NB4 (cell line): ENCODE data around the gene MRNIP.
A peak's percentile ranks its signal among the peaks of the same experiment; 100 is the strongest.

Experiments
- DNase-seq: peaks from one replicate; pipeline ENCODE4 v3.0.0; 2010; ENCODE audit warnings: low read depth
- H3K4me3 ChIP-seq: one replicate; pipeline ENCODE4 v1.5.1; 2011; ENCODE audit warnings: mild to moderate bottlenecking, low read depth, low read length, moderate library complexity
- CTCF ChIP-seq: IDR thresholded peaks from one replicate; pipeline ENCODE4 v1.5.1; 2012; ENCODE audit warnings: low read depth, low read length
- MYC ChIP-seq: IDR thresholded peaks from 2 replicates; pipeline ENCODE4 v1.6.1; 2011; ENCODE audit warnings: low read depth, low read length
- POLR2A ChIP-seq: IDR thresholded peaks from 2 replicates; pipeline ENCODE4 v1.6.1; 2011; ENCODE audit warnings: mild to moderate bottlenecking; ENCODE audit not compliant: insufficient read length; ENCODE audit errors: extremely low read depth
- TF ChIP-seq, protein P1 (sequence below): IDR thresholded peaks from 2 replicates; pipeline ENCODE4 v1.6.1; 2011; ENCODE audit warnings: low read depth, low read length

MRNIP gene

GRCh38 chr5:179820127-179820482 lies 38.5 kb downstream of the MRNIP start:
- H3K4me3 ChIP-seq = no peak overlapping the region
- no peak for DNase-seq
- TF ChIP-seq, protein P1, sequence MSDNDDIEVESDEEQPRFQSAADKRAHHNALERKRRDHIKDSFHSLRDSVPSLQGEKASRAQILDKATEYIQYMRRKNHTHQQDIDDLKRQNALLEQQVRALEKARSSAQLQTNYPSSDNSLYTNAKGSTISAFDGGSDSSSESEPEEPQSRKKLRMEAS = no peak
- TF ChIP-seq CTCF (no peak), MYC (no peak), POLR2A (no peak)

- DNase-seq = peak; percentile 65
- TF ChIP-seq POLR2A = no peak
- TF ChIP-seq MYC = peak; percentile 71; the same call in 1 of the 2 replicates
- TF ChIP-seq, protein P1 = peak; percentile 95
- TF ChIP-seq CTCF = no peak
- no peak overlapping the region for H3K4me3 ChIP-seq
Observed at GRCh38 chr5:179819296-179820126, 39.1 kb downstream of the MRNIP start.

- DNase-seq = peak; percentile 86
- H3K4me3 ChIP-seq = no peak overlapping the region
- TF ChIP-seq MYC (no peak; the same call in 1 of the 2 replicates), POLR2A (no peak), CTCF (no peak)
- TF ChIP-seq, protein P1 = no peak
Observed at GRCh38 chr5:179818746-179819295, 39.8 kb downstream of the MRNIP start.

DNA sequence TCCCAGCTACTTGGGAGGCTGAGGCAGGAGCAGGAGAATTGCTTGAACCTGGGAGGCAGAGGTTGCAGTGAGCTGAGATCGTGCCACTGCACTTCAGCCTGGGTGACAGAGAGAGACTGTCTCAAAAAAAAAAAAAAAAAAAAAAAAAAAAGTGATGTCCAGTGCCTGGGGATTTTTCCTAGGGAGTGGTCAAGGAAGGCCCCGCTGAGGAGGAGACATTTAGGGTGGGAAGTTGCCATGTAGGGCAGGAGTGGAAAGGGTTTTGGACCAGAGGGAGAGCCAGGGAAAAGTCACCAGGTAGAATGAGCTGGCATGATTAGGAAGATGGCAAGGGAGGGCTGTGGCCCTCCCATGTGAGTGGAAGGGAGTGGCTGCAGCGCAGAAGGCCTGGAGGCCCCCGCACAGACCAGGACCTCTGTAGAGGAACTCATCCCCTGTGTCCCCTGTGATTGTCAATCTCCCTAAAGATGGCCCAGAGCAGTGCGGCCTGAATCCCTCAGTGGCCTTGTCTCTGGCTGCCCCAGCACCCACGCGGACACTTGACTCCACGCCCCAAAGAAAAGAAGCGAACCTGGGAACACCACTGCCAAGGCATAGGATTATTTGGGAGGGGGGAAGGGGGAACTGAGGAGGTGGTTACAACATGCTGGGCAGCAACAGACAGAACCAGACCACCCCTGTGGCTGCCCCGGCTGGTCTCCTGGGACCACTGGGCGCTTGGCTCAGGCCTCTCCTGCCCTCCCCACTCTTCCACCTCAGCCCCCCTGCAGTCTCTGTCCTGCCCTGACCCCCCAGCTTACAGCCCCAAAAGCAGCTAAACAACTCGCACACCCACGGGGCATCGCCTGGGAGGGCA lies 40.5 kb downstream of the MRNIP start:
- H3K4me3 ChIP-seq = no peak overlapping the region
- no peak for TF ChIP-seq CTCF
- peak; percentile 51 for DNase-seq

DNA sequence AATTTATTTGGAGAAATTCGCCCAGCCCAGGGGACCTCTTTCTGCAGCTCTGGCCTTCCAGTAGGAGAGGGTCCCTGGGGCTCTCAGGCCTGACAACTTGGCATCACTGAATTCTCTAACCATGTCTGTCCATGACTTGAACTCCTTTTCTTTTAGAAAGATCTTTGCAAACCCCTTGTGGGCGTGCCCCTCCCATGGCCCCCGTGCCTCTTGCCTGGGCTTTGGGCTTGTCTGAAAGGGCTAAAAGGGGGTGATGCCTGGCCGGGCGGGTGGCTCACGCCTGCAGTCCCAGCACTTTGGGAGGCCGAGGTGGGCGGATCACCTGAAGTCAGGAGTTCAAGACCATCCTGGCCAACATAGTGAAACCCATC lies 41.2 kb downstream of the MRNIP start:
- H3K4me3 ChIP-seq = no peak overlapping the region
- TF ChIP-seq, protein P1 = no peak
- no peak for TF ChIP-seq POLR2A

GRCh38 chr5:179816796-179817469 lies 41.7 kb downstream of the MRNIP start:
- DNase-seq = no peak
- no peak for TF ChIP-seq CTCF
- no peak for TF ChIP-seq POLR2A
- TF ChIP-seq MYC = no peak
- TF ChIP-seq, protein P1 = no peak
- H3K4me3 ChIP-seq = no peak overlapping the region

More for the DNA sequence above, 41.2 kb downstream of the MRNIP start:
- DNase-seq = no peak
